Hepatocyte (in vitro differentiated cells): ENCODE results near the gene WDR73. TPM values are rescaled to one million over a fixed set of nuclear protein-coding genes. Genes with fewer than 3 reads are reported as not detected.

ENCODE experiments used
- DNase-seq: peaks from one replicate; pipeline ENCODE4 v3.0.0-alpha.2; 2016; ENCODE audit warnings: low spot score
- H2AFZ ChIP-seq: fragments of 200-600 bp; sonication (generic); 2 replicates; pipeline ENCODE4 v1.6.0; 2016; ENCODE audit warnings: antibody characterized with exemption, mild to moderate bottlenecking
- H3K27ac ChIP-seq: fragments of 200-600 bp; sonication (generic); 2 replicates; pipeline ENCODE4 v1.5.1; 2016; ENCODE audit warnings: mild to moderate bottlenecking
- H3K27me3 ChIP-seq: fragments of 200-600 bp; sonication (generic); 2 replicates; pipeline ENCODE4 v1.6.1; 2016
- H3K36me3 ChIP-seq: fragments of 200-600 bp; sonication (generic); replicated peaks from 2 replicates; pipeline ENCODE4 v1.5.1; 2016; ENCODE audit warnings: low read depth; ENCODE audit not compliant: insufficient read depth
- H3K4me1 ChIP-seq: fragments of 200-600 bp; sonication (generic); 2 replicates; pipeline ENCODE4 v1.5.1; 2016; ENCODE audit warnings: mild to moderate bottlenecking, moderate library complexity; ENCODE audit not compliant: insufficient read depth
- H3K4me2 ChIP-seq: fragments of 200-600 bp; sonication (generic); 2 replicates; pipeline ENCODE4 v1.6.0; 2016
- H3K4me3 ChIP-seq: fragments of 200-600 bp; sonication (generic); 2 replicates; pipeline ENCODE4 v1.5.1; 2016; ENCODE audit warnings: mild to moderate bottlenecking
- H3K79me2 ChIP-seq: fragments of 200-600 bp; sonication (generic); 2 replicates; pipeline ENCODE4 v1.6.0; 2017; ENCODE audit warnings: mild to moderate bottlenecking
- H3K9me2 ChIP-seq: fragments of 200-600 bp; sonication (generic); replicated peaks from 2 replicates; pipeline ENCODE4 v1.6.0; 2017; ENCODE audit warnings: mild to moderate bottlenecking; ENCODE audit not compliant: insufficient read depth
- H3K9me3 ChIP-seq: fragments of 200-600 bp; sonication (generic); 2 replicates; pipeline ENCODE4 v1.5.1; 2016; ENCODE audit warnings: low read depth, mild to moderate bottlenecking
- H4K20me1 ChIP-seq: fragments of 200-600 bp; sonication (generic); 2 replicates; pipeline ENCODE4 v1.6.0; 2016; ENCODE audit warnings: mild to moderate bottlenecking; ENCODE audit not compliant: insufficient read depth, poor library complexity, severe bottlenecking
- EZH2 ChIP-seq: fragments of 200-600 bp; sonication (generic); IDR thresholded peaks from 2 replicates; pipeline ENCODE4 v1.6.1; 2016; ENCODE audit warnings: antibody characterized with exemption, mild to moderate bottlenecking, borderline replicate concordance
- EZH2phosphoT487 ChIP-seq: fragments of 200-600 bp; sonication (generic); IDR thresholded peaks from one replicate; pipeline ENCODE4 v1.6.1; 2018; ENCODE audit warnings: antibody characterized with exemption, mild to moderate bottlenecking, low read depth, moderate library complexity; ENCODE audit not compliant: unreplicated experiment, severe bottlenecking
- WGBS: methylation state at CpG from one replicate; pipeline ENCODE4 v1.1.6; 2016; ENCODE audit warnings: low lambda C conversion rate; ENCODE audit errors: missing lambda C conversion rate; 5-methylcytosine and 5-hydroxymethylcytosine counted together
- polyA plus RNA-seq: library from polyadenylated mRNA; unstranded; fragments of >200 nt; fragmentation: Nextera tagmentation; extraction: Ambion mirVana; gene quantifications from 2 replicates; pipeline ENCODE4 v1.2.1, GENCODE V29; 2016
- total RNA-seq: library from RNA; depleted of rRNA; stranded (reverse); fragments of >200 nt; gene quantifications from 2 replicates; pipeline ENCODE4 v1.2.3, GENCODE V29; 2014
- TF ChIP-seq, protein P1 (sequence below): fragments of 200-600 bp; sonication (generic); IDR thresholded peaks from 2 replicates; pipeline ENCODE4 v1.5.1; 2016; ENCODE audit warnings: antibody characterized with exemption, mild to moderate bottlenecking; ENCODE audit not compliant: poor library complexity

The WDR73 gene
- total and polyA plus RNA-seq, 2 experiments from 2014 or later: 30.3 to 31.4 TPM

DNA sequence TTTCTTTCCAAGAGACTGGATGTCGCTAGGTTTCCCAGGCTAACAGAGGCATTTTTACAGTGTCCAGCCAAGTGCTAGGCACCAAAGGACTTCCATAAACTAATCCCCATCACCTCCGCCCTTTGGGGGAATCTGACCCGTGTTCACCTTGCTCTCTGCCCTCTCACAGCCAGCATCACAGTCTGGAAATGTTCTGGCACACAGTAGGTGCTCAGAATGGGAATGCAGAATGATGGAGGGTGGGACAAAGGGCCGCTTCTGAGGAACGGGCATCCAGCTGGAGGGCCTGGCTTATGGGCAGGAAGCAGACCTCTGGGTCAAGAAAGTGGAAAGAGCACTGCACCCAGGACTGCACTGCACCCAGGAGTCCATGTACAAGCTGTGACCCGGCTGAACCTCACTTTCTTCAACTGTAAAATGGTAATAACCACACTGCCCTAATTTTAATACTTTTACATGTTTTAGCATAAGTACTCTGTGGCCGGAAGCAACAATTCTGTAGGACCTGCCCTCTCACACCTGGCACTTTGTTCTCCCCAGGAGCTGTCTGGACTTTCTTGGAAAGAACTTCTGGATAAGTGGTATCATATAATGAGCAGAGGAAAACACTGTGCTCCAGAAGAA lies 4.8 kb upstream of the WDR73 start:
- H3K9me3 ChIP-seq: no peaks in the 10 kb centered on the region
- no peaks in the 10 kb centered on the region for H3K79me2 ChIP-seq
- 61% methylated on average over 7 of the region's 7 CpGs for WGBS
- no peaks in the 10 kb centered on the region for H3K9me2 ChIP-seq
- TF ChIP-seq EZH2 (no peak), EZH2phosphoT487 (no peak)
- TF ChIP-seq, protein P1, sequence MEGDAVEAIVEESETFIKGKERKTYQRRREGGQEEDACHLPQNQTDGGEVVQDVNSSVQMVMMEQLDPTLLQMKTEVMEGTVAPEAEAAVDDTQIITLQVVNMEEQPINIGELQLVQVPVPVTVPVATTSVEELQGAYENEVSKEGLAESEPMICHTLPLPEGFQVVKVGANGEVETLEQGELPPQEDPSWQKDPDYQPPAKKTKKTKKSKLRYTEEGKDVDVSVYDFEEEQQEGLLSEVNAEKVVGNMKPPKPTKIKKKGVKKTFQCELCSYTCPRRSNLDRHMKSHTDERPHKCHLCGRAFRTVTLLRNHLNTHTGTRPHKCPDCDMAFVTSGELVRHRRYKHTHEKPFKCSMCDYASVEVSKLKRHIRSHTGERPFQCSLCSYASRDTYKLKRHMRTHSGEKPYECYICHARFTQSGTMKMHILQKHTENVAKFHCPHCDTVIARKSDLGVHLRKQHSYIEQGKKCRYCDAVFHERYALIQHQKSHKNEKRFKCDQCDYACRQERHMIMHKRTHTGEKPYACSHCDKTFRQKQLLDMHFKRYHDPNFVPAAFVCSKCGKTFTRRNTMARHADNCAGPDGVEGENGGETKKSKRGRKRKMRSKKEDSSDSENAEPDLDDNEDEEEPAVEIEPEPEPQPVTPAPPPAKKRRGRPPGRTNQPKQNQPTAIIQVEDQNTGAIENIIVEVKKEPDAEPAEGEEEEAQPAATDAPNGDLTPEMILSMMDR: no peak
- no peaks in the 10 kb centered on the region for H3K4me1 ChIP-seq
- H3K4me3 ChIP-seq: no peak overlapping the region
- peak overlapping the region; percentile 91 for H3K4me2 ChIP-seq
- H3K27ac ChIP-seq: peak overlapping the region; percentile 87
- no peaks in the 10 kb centered on the region for H4K20me1 ChIP-seq
- DNase-seq: no peak
- H2AFZ ChIP-seq: peak overlapping the region; percentile 76
- H3K27me3 ChIP-seq: no peaks in the 10 kb centered on the region
- no peaks in the 10 kb centered on the region for H3K36me3 ChIP-seq

DNA sequence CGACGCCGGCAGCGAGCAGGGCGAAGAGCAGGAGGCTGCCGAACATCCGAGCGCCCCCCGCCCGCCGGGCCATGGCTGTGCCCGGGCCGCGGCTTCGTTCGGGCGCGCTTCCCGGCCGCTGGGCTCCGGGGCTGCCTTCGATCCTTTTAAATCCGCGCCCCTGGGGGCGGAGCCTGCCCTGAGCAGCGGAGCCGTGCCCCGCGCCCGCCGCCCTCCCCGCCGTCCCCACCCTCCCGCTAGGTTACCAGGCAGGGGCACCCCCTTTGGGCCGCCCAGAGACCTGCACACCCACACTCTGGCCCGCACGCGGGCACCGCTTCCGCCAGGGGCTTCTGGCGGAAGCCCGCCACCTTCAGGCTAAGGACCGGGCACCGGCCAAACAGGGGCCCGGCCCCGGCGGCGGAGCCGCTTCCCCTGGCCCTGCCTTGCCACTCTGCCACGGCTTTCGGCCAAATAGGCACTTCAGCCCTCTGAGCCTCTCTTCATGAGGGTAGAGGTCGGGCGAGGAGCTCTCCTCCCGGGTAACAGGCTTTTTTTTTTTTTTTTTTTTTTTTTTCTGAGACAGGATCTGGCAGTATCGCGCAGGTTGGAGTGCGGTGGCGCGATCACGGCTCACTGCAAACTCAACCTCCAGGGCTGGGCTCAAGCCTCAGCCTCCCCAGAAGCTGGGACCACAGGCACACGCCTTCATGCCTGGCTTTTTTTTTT lies 4.2 kb upstream of the WDR73 start, which contains the start of gene NMB:
NMB (minus strand) TSS at position 120 of the 708 bp plus-strand sequence; CDS start at position 73, 47 bp downstream.
- Histone ChIP-seq H3K4me1 (peaks cover 5% of the 10 kb centered on the region), H3K27me3 (no peaks in the 10 kb centered on the region), H3K79me2 (peaks cover 6% of the 10 kb centered on the region), H3K9me3 (no peaks in the 10 kb centered on the region), H3K4me2 (peak within 1 kb of the TSS; percentile 91), H3K27ac (peak within 1 kb of the TSS; percentile 87), H4K20me1 (no peaks in the 10 kb centered on the region), H3K9me2 (no peaks in the 10 kb centered on the region), H3K36me3 (no peaks in the 10 kb centered on the region), H3K4me3 (peak within 1 kb of the TSS; percentile 62), H2AFZ (peak within 1 kb of the TSS; percentile 76)
- peak; percentile 94 for DNase-seq
- TF ChIP-seq EZH2phosphoT487 (no peak), EZH2 (no peak)
- TF ChIP-seq, protein P1: peak; percentile 72
- WGBS: 3% methylated on average over 32 of the region's 61 CpGs

DNA sequence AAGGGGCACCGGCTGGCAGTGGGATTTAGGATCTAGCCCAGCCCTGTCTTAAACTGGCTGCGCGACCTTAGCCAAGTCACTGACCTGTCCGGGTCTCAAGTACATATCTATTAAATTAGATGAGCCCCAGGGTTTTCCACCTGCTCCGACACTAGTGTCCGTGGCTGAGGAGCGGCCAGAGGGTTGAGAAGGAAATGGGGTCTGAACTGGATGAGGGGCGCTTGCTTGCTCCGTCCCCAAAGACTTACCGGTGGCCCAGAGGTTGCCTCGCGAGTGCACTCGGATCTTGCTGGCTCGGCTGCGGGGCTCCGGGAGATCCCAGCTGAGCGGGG lies 3.6 kb upstream of the WDR73 start:
- H3K4me3 ChIP-seq: peak overlapping the region; percentile 62
- peaks cover 10% of the 10 kb centered on the region for H3K4me1 ChIP-seq
- TF ChIP-seq, protein P1: no peak
- no peak for TF ChIP-seq EZH2phosphoT487
- no peak for TF ChIP-seq EZH2
- H3K4me2 ChIP-seq: peak overlapping the region; percentile 91
- no peaks in the 10 kb centered on the region for H3K36me3 ChIP-seq
- no peaks in the 10 kb centered on the region for H4K20me1 ChIP-seq
- H3K9me3 ChIP-seq: no peaks in the 10 kb centered on the region
- peaks cover 11% of the 10 kb centered on the region for H3K79me2 ChIP-seq
- H2AFZ ChIP-seq: peak overlapping the region; percentile 76
- no peaks in the 10 kb centered on the region for H3K9me2 ChIP-seq
- no peaks in the 10 kb centered on the region for H3K27me3 ChIP-seq
- H3K27ac ChIP-seq: peak overlapping the region; percentile 87
- 21% methylated on average over 17 of the region's 17 CpGs for WGBS
- DNase-seq: no peak
